Activated CD4-positive, alpha-beta memory T cell treated with anti-CD3 and anti-CD28 coated beads, Interleukin-2, amount 10 ng/mL, durations not matched to agents 7 days and 5 days (primary cell): ENCODE data around the gene IFIT2. TPM values are rescaled to one million over a fixed set of nuclear protein-coding genes. Genes with fewer than 3 reads are reported as not detected.
"Not testable (repeated sequence)": the region's sequence is repeated elsewhere in the genome, so short reads cannot be mapped to it uniquely, and the experiment has no call there.

Experiments
- CTCF ChIA-PET: fragments of 350-600 bp; sonication (Branson Sonifier 250); formaldehyde crosslinking; loops from one replicate; lab custom pipeline; 2021; ENCODE audit warnings: antibody characterized with exemption, inconsistent platforms; lab: Charles Lee
- POLR2A ChIA-PET: fragments of 350-600 bp; sonication (Branson Sonifier 250); formaldehyde crosslinking; loops from one replicate; lab custom pipeline; 2021; ENCODE audit warnings: antibody characterized with exemption; lab: Charles Lee
- DNase-seq: peaks from one replicate; pipeline ENCODE4 v3.0.0-alpha.2; 2020
- H3K27ac Mint-ChIP-seq: one replicate; pipeline ENCODE4 v1.8.0; 2021; ENCODE audit warnings: mild to moderate bottlenecking, mixed read lengths
- H3K27me3 Mint-ChIP-seq: one replicate; pipeline ENCODE4 v1.8.0; 2021; ENCODE audit warnings: mixed read lengths
- H3K36me3 Mint-ChIP-seq: one replicate; pipeline ENCODE4 v1.8.0; 2021; ENCODE audit warnings: low read depth, mixed read lengths
- H3K4me1 Mint-ChIP-seq: one replicate; pipeline ENCODE4 v1.8.0; 2021; ENCODE audit warnings: mixed read lengths
- H3K4me3 Mint-ChIP-seq: one replicate; pipeline ENCODE4 v1.8.0; 2021; ENCODE audit warnings: mild to moderate bottlenecking, mixed read lengths
- H3K9me3 Mint-ChIP-seq: one replicate; pipeline ENCODE4 v1.8.0; 2021; ENCODE audit warnings: mixed read lengths
- total RNA-seq, 2 experiments: library from RNA; stranded (reverse); gene quantifications; one replicate each; pipeline ENCODE4 v1.2.3, GENCODE V29; 2021

IFIT2 gene
- total RNA-seq, 2 experiments from 2014 or later: 14.6 to 14.8 TPM

GRCh38 chr10:89350631-89351315, 48.9 kb downstream of the IFIT2 start:
- H3K27ac Mint-ChIP-seq, H3K4me3 Mint-ChIP-seq, DNase-seq, H3K36me3 Mint-ChIP-seq, CTCF ChIA-PET, H3K9me3 Mint-ChIP-seq: not testable (repeated sequence)
- POLR2A ChIA-PET: interaction anchor here (1.1 to 1.9 kb wide), 3 partner anchors 13 to 41 kb away, joined by 4 to 5 read pairs (median 4); partner anchors contain the start of gene IFIT1
- H3K27me3 Mint-ChIP-seq: peaks cover 22% of the 10 kb centered on the region
- peaks cover 25% of the 10 kb centered on the region for H3K4me1 Mint-ChIP-seq

- Mint-ChIP-seq H3K4me3 (no peak overlapping the region), H3K27me3 (peaks cover 20% of the 10 kb centered on the region), H3K9me3 (no peaks in the 10 kb centered on the region), H3K4me1 (peaks cover 25% of the 10 kb centered on the region), H3K36me3 (no peaks in the 10 kb centered on the region), H3K27ac (peak overlapping the region; percentile 17)
- DNase-seq: no peak
- ChIA-PET CTCF (no interaction called here), POLR2A (interaction anchor here (1.1 to 1.9 kb wide), 3 partner anchors 14 to 41 kb away, joined by 4 to 5 read pairs (median 4); partner anchors contain the start of gene IFIT1)
Measured at GRCh38 chr10:89351412-89351779, 49.5 kb downstream of the IFIT2 start.

GRCh38 chr10:89351780-89352597, 50.1 kb downstream of the IFIT2 start:
- no peak overlapping the region for H3K4me3 Mint-ChIP-seq
- H3K4me1 Mint-ChIP-seq: peaks cover 25% of the 10 kb centered on the region
- ChIA-PET CTCF (interaction anchor here (1.1 kb wide), 1 partner anchor 17 kb away, joined by 6 read pairs; no protein-coding TSS in a partner anchor), POLR2A (interaction anchor here (1.1 to 1.9 kb wide), 3 partner anchors 14 to 40 kb away, joined by 4 to 5 read pairs (median 4); partner anchors contain the start of gene IFIT1)
- no peak for DNase-seq
- H3K36me3 Mint-ChIP-seq: no peaks in the 10 kb centered on the region
- no peaks in the 10 kb centered on the region for H3K9me3 Mint-ChIP-seq
- no peak overlapping the region for H3K27ac Mint-ChIP-seq
- H3K27me3 Mint-ChIP-seq: peaks cover 16% of the 10 kb centered on the region

GRCh38 chr10:89352802-89353201, 51.0 kb downstream of the IFIT2 start:
- ChIA-PET POLR2A (interaction anchor here (1.7 to 1.9 kb wide), 2 partner anchors 20 to 39 kb away, joined by 4 to 5 read pairs; partner anchors contain the start of gene IFIT1), CTCF (interaction anchor here (1.1 kb wide), 1 partner anchor 16 kb away, joined by 6 read pairs; no protein-coding TSS in a partner anchor)
- Mint-ChIP-seq H3K4me1 (peaks cover 25% of the 10 kb centered on the region), H3K4me3 (no peak overlapping the region), H3K9me3 (no peaks in the 10 kb centered on the region), H3K36me3 (no peaks in the 10 kb centered on the region), H3K27ac (no peak overlapping the region), H3K27me3 (peaks cover 16% of the 10 kb centered on the region)
- no peak for DNase-seq

- CTCF ChIA-PET: interaction anchor here (0.6 to 0.9 kb wide), 2 partner anchors 10 to 44 kb away, joined by 3 to 4 read pairs; no protein-coding TSS in a partner anchor
- peaks cover 21% of the 10 kb centered on the region for H3K4me1 Mint-ChIP-seq
Measured at GRCh38 chr10:89355394-89355931, 53.6 kb downstream of the IFIT2 start.

GRCh38 chr10:89357096-89357495, 55.2 kb downstream of the IFIT2 start:
- H3K27ac Mint-ChIP-seq: no peak overlapping the region
- POLR2A ChIA-PET: no interaction called here
- DNase-seq: no peak
- H3K4me3 Mint-ChIP-seq: no peak overlapping the region
- peaks cover 5% of the 10 kb centered on the region for H3K4me1 Mint-ChIP-seq
- peaks cover 25% of the 10 kb centered on the region for H3K27me3 Mint-ChIP-seq
- H3K36me3 Mint-ChIP-seq: no peaks in the 10 kb centered on the region
- H3K9me3 Mint-ChIP-seq: no peaks in the 10 kb centered on the region
- CTCF ChIA-PET: no interaction called here

More at GRCh38 chr10:89355394-89355931, 53.6 kb downstream of the IFIT2 start:
- Mint-ChIP-seq H3K9me3 (no peaks in the 10 kb centered on the region), H3K36me3 (no peaks in the 10 kb centered on the region), H3K4me3 (no peak overlapping the region), H3K27me3 (peaks cover 20% of the 10 kb centered on the region), H3K27ac (no peak overlapping the region)
- DNase-seq: no peak
- POLR2A ChIA-PET: interaction anchor here (1.1 kb wide), 1 partner anchor 23 kb away, joined by 3 read pairs; no protein-coding TSS in a partner anchor

- Mint-ChIP-seq H3K36me3 (no peaks in the 10 kb centered on the region), H3K27me3 (peaks cover 25% of the 10 kb centered on the region), H3K4me3 (no peak overlapping the region), H3K9me3 (no peaks in the 10 kb centered on the region), H3K27ac (no peak overlapping the region), H3K4me1 (peaks cover under 1% of the 10 kb centered on the region)
- DNase-seq: no peak
- ChIA-PET CTCF (interaction anchor here (0.9 kb wide), 1 partner anchor 10 kb away, joined by 3 read pairs; no protein-coding TSS in a partner anchor), POLR2A (no interaction called here)
Measured at GRCh38 chr10:89357975-89358374, 56.1 kb downstream of the IFIT2 start.

Other genes with a start within 250 kb of the IFIT2 start
- not detected for gene CH25H, start 94.7 kb upstream of the IFIT2 start, total RNA-seq
- 10 to 100 TPM; 40.3 to 42.4 TPM for gene LIPA, start 50.3 kb upstream of the IFIT2 start, total RNA-seq
- gene IFIT3, start 26.0 kb downstream of the IFIT2 start, total RNA-seq: 10 to 100 TPM; 72.6 to 74.5 TPM
- under 1 TPM in 1 of 2 experiments, not detected in 1; 0.15 TPM for gene IFIT1B, start 76.0 kb downstream of the IFIT2 start, total RNA-seq
- 10 to 100 TPM; 69.8 to 71.6 TPM for gene IFIT1, start 90.6 kb downstream of the IFIT2 start, total RNA-seq
- gene IFIT5, start 112.5 kb downstream of the IFIT2 start, total RNA-seq: 10 to 100 TPM; 44.0 to 45.1 TPM
- not detected for gene SLC16A12, start 233.5 kb downstream of the IFIT2 start, total RNA-seq